Measurements from ENCODE around the gene MUC3A.
"Not testable (repeated sequence)": the region's sequence is repeated elsewhere in the genome, so short reads cannot be mapped to it uniquely, and the experiment has no call there.

MUC3A gene

DNA sequence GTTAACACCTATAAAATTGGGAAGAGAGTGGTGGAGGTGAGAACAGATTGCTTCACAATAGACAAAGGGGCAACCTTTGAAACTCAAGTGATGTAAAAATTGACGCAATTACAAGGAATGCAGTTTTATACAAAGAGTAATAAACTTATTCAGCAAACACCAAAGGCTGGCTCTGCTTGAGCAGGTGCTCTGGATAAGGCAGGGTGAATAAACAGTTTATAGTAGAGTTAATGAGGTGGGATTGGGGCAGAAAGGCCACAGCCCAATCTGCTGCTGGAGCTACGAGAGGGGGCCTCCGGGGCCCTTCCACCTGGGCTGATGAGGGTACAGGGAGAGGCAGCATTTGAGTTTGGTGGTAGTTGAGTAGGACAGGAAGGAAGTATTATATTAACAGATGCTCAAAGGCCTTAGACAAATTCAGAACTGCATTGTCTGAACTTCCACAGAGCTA is 26.1 kb downstream of the MUC3A start:
- no peak for DNase-seq

GRCh38 chr7:100978300-100978699 is 29.0 kb downstream of the MUC3A start:
- DNase-seq, result no peak

DNA sequence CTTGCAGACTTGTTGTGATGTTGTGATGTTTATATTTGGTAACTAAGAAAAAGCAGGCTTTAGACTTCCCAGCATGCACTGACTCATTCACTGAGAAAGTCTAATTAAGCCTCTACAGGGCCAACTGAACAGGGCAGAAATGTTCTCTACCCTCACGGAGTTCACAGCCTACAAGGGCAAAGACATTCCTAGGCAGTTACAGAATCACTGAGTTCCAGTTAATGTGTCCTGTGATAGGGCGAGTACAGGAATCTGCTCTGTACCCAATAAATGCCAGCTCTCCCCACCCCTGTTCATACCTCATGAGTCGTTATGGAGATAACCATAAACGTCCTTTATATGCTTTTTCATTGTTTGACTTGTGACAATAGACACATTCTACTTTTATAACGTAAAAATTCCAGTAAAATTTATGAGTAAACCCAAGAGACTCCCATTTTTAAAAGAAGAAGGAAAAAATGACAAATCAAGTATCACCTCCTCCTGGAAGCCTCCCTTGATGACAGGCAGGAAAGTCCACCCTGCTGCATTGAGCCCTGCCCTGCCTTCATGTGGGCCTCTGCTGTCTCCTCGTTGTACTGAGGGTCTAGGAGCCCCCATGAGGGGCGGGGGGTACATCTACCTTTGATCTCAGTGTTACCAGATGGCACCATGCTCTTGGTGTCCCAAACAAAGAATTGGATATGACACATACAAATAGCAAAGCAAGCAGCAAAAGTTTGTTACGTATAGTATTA is 34.3 kb downstream of the MUC3A start:
- DNase-seq, result no peak

DNA sequence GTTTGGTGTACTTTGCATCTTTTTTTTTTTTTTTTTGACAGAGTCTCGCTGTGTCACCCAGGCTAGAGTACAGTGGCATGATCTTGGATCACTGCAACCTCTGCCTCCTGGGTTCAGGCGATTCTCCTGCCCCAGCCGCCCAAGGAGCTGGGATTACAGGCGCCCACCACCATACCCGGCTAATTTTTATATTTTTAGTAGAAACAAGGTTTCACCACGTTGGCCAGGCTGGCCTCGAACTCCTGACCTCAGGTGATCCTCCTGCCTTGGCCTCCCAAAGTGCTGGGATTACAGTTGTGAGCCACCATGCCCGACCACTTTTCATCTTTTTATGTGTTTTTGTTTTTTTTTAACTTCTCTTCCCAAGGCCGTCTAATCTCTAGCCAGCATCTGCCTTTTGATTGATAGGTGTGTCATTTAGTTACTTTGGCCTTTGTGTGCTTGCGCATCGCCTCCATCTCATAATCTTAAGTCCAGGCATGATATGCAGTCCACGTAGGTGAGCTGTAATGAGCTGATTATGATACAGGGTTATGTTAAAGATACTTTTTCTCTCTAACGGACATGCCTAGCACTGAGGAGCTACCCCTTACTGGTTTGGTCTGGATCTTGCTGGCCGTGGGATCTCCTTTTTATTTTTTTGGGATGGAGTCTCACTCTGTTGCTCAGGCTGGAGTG is 35.0 kb downstream of the MUC3A start:
- not testable (repeated sequence) for DNase-seq

DNA sequence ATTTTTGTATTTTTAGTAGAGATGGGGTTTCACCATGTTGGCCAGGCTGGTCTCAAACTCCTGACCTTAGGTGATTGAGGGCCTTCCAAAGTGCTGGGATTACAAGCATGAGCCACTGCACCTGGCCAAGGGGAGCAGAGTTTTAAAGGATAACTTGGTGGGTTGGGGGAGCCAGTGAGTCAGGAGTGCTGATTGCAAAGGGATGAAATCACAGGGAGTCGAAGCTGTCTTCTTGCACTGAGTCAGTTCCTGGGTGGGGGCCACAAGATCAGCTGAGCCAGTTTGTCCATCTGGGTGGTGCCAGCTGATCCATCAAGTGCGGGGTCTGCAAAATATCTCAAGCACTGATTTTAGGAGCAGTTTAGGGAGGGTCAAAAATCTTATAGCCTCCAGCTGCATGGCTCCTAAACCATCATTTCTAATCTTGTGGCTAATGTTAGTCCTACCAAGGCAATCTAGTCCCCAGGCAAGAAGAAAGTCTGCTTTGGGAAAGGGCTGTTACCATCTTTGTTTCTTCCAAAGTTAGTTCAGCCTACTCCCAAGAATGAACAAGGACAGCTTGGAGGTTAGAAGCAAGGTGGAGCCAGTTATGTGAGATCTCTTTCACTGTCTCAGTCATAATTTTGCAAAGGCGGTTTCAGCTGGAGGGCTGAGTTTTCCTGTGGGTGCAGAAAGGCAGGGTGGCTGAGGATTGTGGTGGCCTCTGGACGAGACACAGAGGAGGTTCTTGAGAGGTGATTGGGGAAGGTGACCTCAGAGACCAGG is 35.9 kb downstream of the MUC3A start:
- not testable (repeated sequence) for DNase-seq

- DNase-seq, result no peak
Measured at GRCh38 chr7:100991631-100992030, 42.3 kb downstream of the MUC3A start.

DNA sequence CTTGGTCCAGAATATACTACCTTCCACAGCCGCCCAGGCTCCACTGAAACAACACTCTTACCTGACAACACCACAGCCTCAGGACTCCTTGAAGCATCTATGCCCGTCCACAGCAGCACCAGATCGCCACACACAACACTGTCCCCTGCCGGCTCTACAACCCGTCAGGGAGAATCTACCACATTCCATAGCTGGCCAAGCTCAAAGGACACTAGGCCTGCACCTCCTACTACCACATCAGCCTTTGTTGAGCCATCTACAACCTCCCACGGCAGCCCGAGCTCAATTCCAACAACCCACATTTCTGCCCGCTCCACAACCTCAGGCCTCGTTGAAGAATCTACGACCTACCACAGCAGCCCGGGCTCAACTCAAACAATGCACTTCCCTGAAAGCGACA is 42.9 kb downstream of the MUC3A start:
- not testable (repeated sequence) for DNase-seq

- DNase-seq, result not testable (repeated sequence)
Measured at GRCh38 chr7:100994671-100995070, 45.3 kb downstream of the MUC3A start.

DNA sequence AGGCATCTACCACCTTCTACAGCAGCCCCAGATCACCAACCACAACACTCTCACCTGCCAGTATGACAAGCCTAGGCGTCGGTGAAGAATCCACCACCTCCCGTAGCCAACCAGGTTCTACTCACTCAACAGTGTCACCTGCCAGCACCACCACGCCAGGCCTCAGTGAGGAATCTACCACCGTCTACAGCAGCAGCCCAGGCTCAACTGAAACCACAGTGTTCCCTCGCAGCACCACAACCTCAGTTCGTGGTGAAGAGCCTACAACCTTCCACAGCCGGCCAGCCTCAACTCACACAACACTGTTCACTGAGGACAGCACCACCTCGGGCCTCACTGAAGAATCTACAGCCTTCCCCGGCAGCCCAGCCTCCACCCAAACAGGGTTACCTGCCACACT is 49.2 kb downstream of the MUC3A start:
- not testable (repeated sequence) for DNase-seq

- not testable (repeated sequence) for DNase-seq
Measured at GRCh38 chr7:100999334-100999733, 50.0 kb downstream of the MUC3A start.

DNA sequence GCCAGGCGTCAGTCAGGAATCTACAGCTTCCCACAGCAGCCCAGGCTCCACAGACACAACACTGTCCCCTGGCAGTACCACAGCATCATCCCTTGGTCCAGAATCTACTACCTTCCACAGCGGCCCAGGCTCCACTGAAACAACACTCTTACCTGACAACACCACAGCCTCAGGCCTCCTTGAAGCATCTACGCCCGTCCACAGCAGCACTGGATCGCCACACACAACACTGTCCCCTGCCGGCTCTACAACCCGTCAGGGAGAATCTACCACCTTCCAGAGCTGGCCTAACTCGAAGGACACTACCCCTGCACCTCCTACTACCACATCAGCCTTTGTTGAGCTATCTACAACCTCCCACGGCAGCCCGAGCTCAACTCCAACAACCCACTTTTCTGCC is 50.7 kb downstream of the MUC3A start:
- DNase-seq, result not testable (repeated sequence)

DNA sequence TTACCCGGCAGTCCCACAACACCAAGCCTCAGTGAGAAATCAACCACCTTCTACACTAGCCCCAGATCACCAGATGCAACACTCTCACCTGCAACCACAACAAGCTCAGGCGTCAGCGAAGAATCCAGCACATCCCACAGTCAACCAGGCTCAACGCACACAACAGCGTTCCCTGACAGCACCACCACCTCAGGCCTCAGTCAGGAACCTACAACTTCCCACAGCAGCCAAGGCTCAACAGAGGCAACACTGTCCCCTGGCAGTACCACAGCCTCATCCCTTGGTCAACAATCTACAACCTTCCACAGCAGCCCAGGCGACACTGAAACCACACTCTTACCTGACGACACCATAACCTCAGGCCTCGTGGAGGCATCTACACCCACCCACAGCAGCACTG is 53.0 kb downstream of the MUC3A start:
- not testable (repeated sequence) for DNase-seq

GRCh38 chr7:101007361-101007760 is 58.0 kb downstream of the MUC3A start:
- not testable (repeated sequence) for DNase-seq

GRCh38 chr7:101009629-101010028 is 60.3 kb downstream of the MUC3A start:
- no peak for DNase-seq

DNA sequence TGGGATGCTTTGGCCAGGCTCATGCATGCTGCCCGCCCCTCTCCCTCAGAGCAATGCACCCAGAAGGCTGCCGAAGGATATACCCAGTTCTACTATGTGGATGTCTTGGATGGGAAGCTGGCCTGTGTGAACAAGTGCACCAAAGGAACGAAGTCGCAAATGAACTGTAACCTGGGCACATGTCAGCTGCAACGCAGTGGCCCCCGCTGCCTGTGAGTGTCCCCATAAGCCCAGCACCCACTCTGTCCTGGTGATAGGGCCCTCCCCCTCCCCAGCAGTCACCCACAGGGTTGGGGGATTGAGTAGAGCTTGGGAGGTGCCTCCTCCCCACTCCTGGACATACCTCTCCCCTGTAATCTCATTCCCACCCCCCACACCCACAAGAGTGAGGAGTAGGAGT is 63.6 kb downstream of the MUC3A start:
- DNase-seq, result no peak

- DNase-seq, result no peak
Measured at GRCh38 chr7:101015626-101016025, 66.3 kb downstream of the MUC3A start.

DNA sequence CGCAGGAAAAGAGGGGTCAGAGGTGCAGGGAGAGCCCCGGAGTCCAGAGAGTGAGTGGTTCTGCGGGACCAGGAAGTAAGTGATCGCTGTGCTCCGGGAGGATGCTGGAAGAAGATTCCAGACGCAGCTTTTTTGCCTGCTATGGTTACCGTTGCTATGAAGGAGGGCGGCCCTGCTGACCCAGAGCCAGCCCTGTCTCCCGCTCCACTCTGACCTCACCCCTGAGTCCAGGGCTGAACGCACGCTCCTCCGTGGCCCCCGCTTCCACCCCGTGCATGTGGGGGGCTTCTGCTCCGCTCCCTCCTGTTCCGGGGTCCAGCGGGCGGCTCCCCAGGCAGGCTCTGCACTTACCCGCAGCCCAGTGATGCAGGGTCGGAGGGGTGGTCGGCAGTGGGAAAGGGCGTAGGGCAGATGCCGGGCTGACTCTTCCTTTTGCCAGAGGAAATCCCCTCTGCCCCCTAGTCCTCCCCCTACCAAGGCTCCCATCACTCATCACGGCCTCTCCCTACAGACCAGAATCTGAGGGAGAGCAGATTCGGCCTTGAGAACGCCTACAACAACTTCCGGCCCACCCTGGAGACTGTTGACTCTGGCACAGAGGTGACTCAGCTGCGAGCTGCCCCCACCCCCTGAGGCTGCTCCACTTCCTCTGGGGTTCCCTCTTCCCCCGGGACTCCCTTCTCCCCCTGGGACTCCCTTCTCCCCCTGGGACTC is 67.9 kb downstream of the MUC3A start:
- peak; percentile 65 for DNase-seq

Data from stimulated activated CD4-positive, alpha-beta T cell treated with anti-CD3 and anti-CD28 coated beads, Interleukin-4, amount 100 ng/mL, for 1 hour (primary cell).